PC-9 (cell line): Measurements from ENCODE around the gene FNDC4. TPM values are rescaled to one million over a fixed set of nuclear protein-coding genes. Genes with fewer than 3 reads are reported as not detected.

Experiments used
- BruUV-seq: library from RNA; stranded (reverse); fragments of 400-500 nt; replicated peaks from 2 replicates; lab custom pipeline; 2021; lab: Mats Ljungman, UMichigan
- CTCF ChIA-PET: fragments of 300-600 bp; sonication (Branson Sonifier 250); formaldehyde crosslinking; loops from one replicate; lab custom pipeline; 2022; ENCODE audit warnings: antibody characterized with exemption; lab: Charles Lee
- POLR2A ChIA-PET: fragments of 300-600 bp; sonication (Branson Sonifier 250); formaldehyde crosslinking; loops from one replicate; lab custom pipeline; 2022; ENCODE audit warnings: antibody characterized with exemption; ENCODE audit not compliant: unreplicated experiment; lab: Charles Lee
- DNase-seq, 2 experiments: peaks; one replicate each; pipeline versions ENCODE4 v3.0.0 to v3.0.0-alpha.2; 2015 to 2022; ENCODE audit warnings: mixed read lengths in 1 of 2
- H2AFZ ChIP-seq: fragments of 200-600 bp; sonication (generic); 2 replicates; pipeline ENCODE4 v1.8.1; 2017; ENCODE audit warnings: antibody characterized with exemption
- H3F3A ChIP-seq: fragments of 200-600 bp; sonication (generic); 2 replicates; pipeline ENCODE4 v1.8.1; 2017; ENCODE audit warnings: antibody characterized with exemption, mild to moderate bottlenecking, low read depth; ENCODE audit not compliant: insufficient read depth
- H3K27ac ChIP-seq: fragments of 200-600 bp; sonication (generic); 2 replicates; pipeline ENCODE4 v1.6.1; 2016; ENCODE audit warnings: mixed run types
- H3K27me3 ChIP-seq: fragments of 200-600 bp; sonication (generic); 2 replicates; pipeline ENCODE4 v1.6.1; 2016; ENCODE audit warnings: low read depth, mixed run types; ENCODE audit not compliant: insufficient read depth
- H3K36me3 ChIP-seq: fragments of 200-600 bp; sonication (generic); 2 replicates; pipeline ENCODE4 v1.6.1; 2016; ENCODE audit warnings: low read depth, mixed run types
- H3K4me1 ChIP-seq: fragments of 200-600 bp; sonication (generic); replicated peaks from 2 replicates; pipeline ENCODE4 v1.6.1; 2016; ENCODE audit warnings: mixed run types; ENCODE audit not compliant: insufficient read depth
- H3K4me2 ChIP-seq: fragments of 200-600 bp; sonication (generic); 2 replicates; pipeline ENCODE4 v1.6.1; 2017; ENCODE audit warnings: mixed run types
- H3K4me3 ChIP-seq: fragments of 200-600 bp; sonication (generic); 2 replicates; pipeline ENCODE4 v1.6.1; 2016; ENCODE audit warnings: mixed run types
- H3K79me2 ChIP-seq: fragments of 200-600 bp; sonication (generic); 2 replicates; pipeline ENCODE4 v1.6.1; 2017; ENCODE audit warnings: low read depth, mixed run types
- H3K9me2 ChIP-seq: fragments of 200-600 bp; sonication (generic); 2 replicates; pipeline ENCODE4 v1.8.1; 2017; ENCODE audit warnings: mild to moderate bottlenecking; ENCODE audit not compliant: insufficient read depth
- H3K9me3 ChIP-seq: fragments of 200-600 bp; sonication (generic); 2 replicates; pipeline ENCODE4 v1.8.1; 2016; ENCODE audit warnings: low read depth; ENCODE audit not compliant: insufficient read depth
- H4K20me1 ChIP-seq: fragments of 200-600 bp; sonication (generic); 2 replicates; pipeline ENCODE4 v1.8.1; 2017; ENCODE audit not compliant: insufficient read depth
- CTCF ChIP-seq: fragments of 200-600 bp; sonication (generic); conservative IDR thresholded peaks from 2 replicates; pipeline ENCODE4 v1.6.1; 2017; ENCODE audit warnings: mixed run types, antibody characterized with exemption, mild to moderate bottlenecking, moderate library complexity
- EZH2 ChIP-seq: fragments of 200-600 bp; sonication (generic); IDR thresholded peaks from 2 replicates; pipeline ENCODE4 v1.8.0; 2017; ENCODE audit warnings: antibody characterized with exemption, low read depth
- intact Hi-C: fragments of 100-400 bp; cut with micrococcal nuclease; formaldehyde crosslinking; loops from one replicate; pipeline ENCODE4 v1.10.0; 2022; ENCODE audit not compliant: unreplicated experiment
- total RNA-seq: library from RNA; stranded (reverse); gene quantifications from 2 replicates; pipeline ENCODE4 v1.2.3, GENCODE V29; 2021

FNDC4 gene
- total RNA-seq, 1 experiment from 2014 or later, result 5.3 TPM

GRCh38 chr2:27537287-27537686, 42.3 kb upstream of the FNDC4 start:
- no peaks in the 10 kb centered on the region for H3K79me2 ChIP-seq
- TF ChIP-seq EZH2, result no peak
- no peak for TF ChIP-seq CTCF
- no peak overlapping the region for H3K27ac ChIP-seq
- no peak for DNase-seq
- no peak overlapping the region for H3K4me2 ChIP-seq
- no peaks in the 10 kb centered on the region for H3K4me1 ChIP-seq
- no TSS peak for BruUV-seq
- ChIA-PET CTCF (no interaction called here), POLR2A (no interaction called here)
- no peak overlapping the region for H3K4me3 ChIP-seq
- H4K20me1 ChIP-seq, result no peaks in the 10 kb centered on the region
- H3K9me2 ChIP-seq, result no peaks in the 10 kb centered on the region
- H3K36me3 ChIP-seq, result no peaks in the 10 kb centered on the region
- intact Hi-C loops, result no loop called here
- no peaks in the 10 kb centered on the region for H3F3A ChIP-seq
- H2AFZ ChIP-seq, result no peak overlapping the region
- no peaks in the 10 kb centered on the region for H3K9me3 ChIP-seq
- H3K27me3 ChIP-seq, result no peaks in the 10 kb centered on the region

GRCh38 chr2:27531983-27532382, 37.0 kb upstream of the FNDC4 start:
- Histone ChIP-seq H3K36me3 (no peaks in the 10 kb centered on the region), H3K9me2 (no peaks in the 10 kb centered on the region), H3K4me3 (no peak overlapping the region), H3K4me1 (peaks cover 15% of the 10 kb centered on the region), H3K4me2 (no peak overlapping the region), H2AFZ (no peak overlapping the region), H4K20me1 (no peaks in the 10 kb centered on the region), H3K27ac (no peak overlapping the region), H3F3A (peaks cover 13% of the 10 kb centered on the region), H3K79me2 (no peaks in the 10 kb centered on the region), H3K9me3 (no peaks in the 10 kb centered on the region), H3K27me3 (no peaks in the 10 kb centered on the region)
- ChIA-PET POLR2A (no interaction called here), CTCF (no interaction called here)
- intact Hi-C loops, result no loop called here
- BruUV-seq, result no TSS peak
- DNase-seq, result no peak
- TF ChIP-seq CTCF, result no peak
- no peak for TF ChIP-seq EZH2

GRCh38 chr2:27527182-27527581, 32.2 kb upstream of the FNDC4 start:
- CTCF ChIA-PET, result no interaction called here
- no peak for TF ChIP-seq EZH2
- TF ChIP-seq CTCF, result no peak
- peaks cover 22% of the 10 kb centered on the region for H3F3A ChIP-seq
- H3K9me2 ChIP-seq, result no peaks in the 10 kb centered on the region
- peak overlapping the region; percentile 59 for H3K4me2 ChIP-seq
- POLR2A ChIA-PET, result interaction anchor here (0.7 to 1.0 kb wide), 2 partner anchors 33 to 57 kb away, joined by 3 read pairs; no protein-coding TSS in a partner anchor
- H3K27ac ChIP-seq, result peak overlapping the region; percentile 94
- BruUV-seq, result no TSS peak
- H4K20me1 ChIP-seq, result no peaks in the 10 kb centered on the region
- intact Hi-C loops, result no loop called here
- H3K9me3 ChIP-seq, result no peaks in the 10 kb centered on the region
- no peaks in the 10 kb centered on the region for H3K36me3 ChIP-seq
- H3K4me1 ChIP-seq, result peaks cover 20% of the 10 kb centered on the region
- H3K4me3 ChIP-seq, result no peak overlapping the region
- no peaks in the 10 kb centered on the region for H3K27me3 ChIP-seq
- DNase-seq, result peak; percentile 45 to 95
- H2AFZ ChIP-seq, result no peak overlapping the region
- no peaks in the 10 kb centered on the region for H3K79me2 ChIP-seq
